ENCODE measurements around the gene EFR3B. TPM values are rescaled to one million over a fixed set of nuclear protein-coding genes. Genes with fewer than 3 reads are reported as not detected.

Gene EFR3B
- total and polyA plus RNA-seq, 2 of the 13 experiments (the other 11 are each of a cell fraction or from before 2014, with no cell fraction given): 0.42 TPM

- no peak for TF ChIP-seq PRDM4 (CRISPR knock-in tag; IDR thresholded peaks at IDR 0.05; ENCODE audit: borderline replicate concordance)
- TF ChIP-seq ZHX1 (CRISPR knock-in tag; IDR thresholded peaks at IDR 0.05; ENCODE audit: low read depth): no peak
- TF ChIP-seq ZBTB33 (CRISPR knock-in tag; IDR thresholded peaks at IDR 0.05): no peak
- no peak for TF ChIP-seq ZNF703 (CRISPR knock-in tag; IDR thresholded peaks at IDR 0.05; ENCODE audit: borderline replicate concordance)
- no peak for TF ChIP-seq MAF1 (CRISPR knock-in tag; IDR thresholded peaks at IDR 0.05; ENCODE audit: borderline replicate concordance)
- TF ChIP-seq ZNF207 (IDR thresholded peaks at IDR 0.05; ENCODE audit: borderline replicate concordance): no peak
- TF ChIP-seq ZNF768 (CRISPR knock-in tag; IDR thresholded peaks at IDR 0.05): no peak
- no peak for TF ChIP-seq FOXM1 (CRISPR knock-in tag; IDR thresholded peaks at IDR 0.05)
- TF ChIP-seq ZNF883 (CRISPR knock-in tag; IDR thresholded peaks at IDR 0.05; ENCODE audit: not compliant biosample characterization): no peak
- no peak for TF ChIP-seq ZNF784 (CRISPR knock-in tag; IDR thresholded peaks at IDR 0.05; ENCODE audit: borderline replicate concordance)
- TF ChIP-seq SIN3A (IDR thresholded peaks at IDR 0.05; ENCODE audit: borderline replicate concordance, low read depth, low read length): no peak
- no peak for TF ChIP-seq ZNF451 (CRISPR knock-in tag; IDR thresholded peaks at IDR 0.05)
- no peak for TF ChIP-seq NFRKB (IDR thresholded peaks at IDR 0.05)
- no peak for TF ChIP-seq TRAFD1 (CRISPR knock-in tag; IDR thresholded peaks at IDR 0.05; ENCODE audit: borderline replicate concordance)
- no peak for TF ChIP-seq RBFOX2 (IDR thresholded peaks at IDR 0.05; ENCODE audit: low read depth, low read length)
- TF ChIP-seq KLF12 (CRISPR knock-in tag; IDR thresholded peaks at IDR 0.05; ENCODE audit: borderline replicate concordance): no peak
Observed at GRCh38 chr2:25032901-25033300, 9.0 kb upstream of the EFR3B start (continued).
